ENCODE results near the gene FAM180A. TPM values are rescaled to one million over a fixed set of nuclear protein-coding genes. Genes with fewer than 3 reads are reported as not detected.

Gene FAM180A
- total RNA-seq, 2 experiments from 2014 or later, result not detected

DNA sequence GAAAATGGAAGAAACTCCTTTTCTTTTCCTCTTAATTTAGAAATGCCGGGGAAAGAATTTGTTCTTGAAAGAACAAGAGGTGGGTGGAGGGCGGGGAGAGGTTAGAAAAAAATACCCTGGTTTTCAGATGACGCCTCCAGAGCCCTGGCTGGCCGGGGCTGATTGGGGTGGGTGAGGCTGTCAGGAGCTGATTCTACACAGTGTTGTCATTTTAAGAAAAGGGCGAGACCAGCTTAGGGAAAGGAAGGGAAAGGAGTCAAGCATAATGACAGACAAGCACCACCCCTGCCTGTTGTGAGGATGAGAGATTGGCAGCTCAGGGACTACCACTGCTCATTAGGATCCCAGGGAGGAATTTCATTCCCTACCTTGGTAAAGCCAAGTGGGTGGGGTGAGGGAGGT is 9.9 kb upstream of the FAM180A start:
- no peak for TF ChIP-seq EZH2phosphoT487 (IDR thresholded peaks at IDR 0.05; ENCODE audit: borderline replicate concordance, low read depth, low read length)
- TF ChIP-seq, protein P1, sequence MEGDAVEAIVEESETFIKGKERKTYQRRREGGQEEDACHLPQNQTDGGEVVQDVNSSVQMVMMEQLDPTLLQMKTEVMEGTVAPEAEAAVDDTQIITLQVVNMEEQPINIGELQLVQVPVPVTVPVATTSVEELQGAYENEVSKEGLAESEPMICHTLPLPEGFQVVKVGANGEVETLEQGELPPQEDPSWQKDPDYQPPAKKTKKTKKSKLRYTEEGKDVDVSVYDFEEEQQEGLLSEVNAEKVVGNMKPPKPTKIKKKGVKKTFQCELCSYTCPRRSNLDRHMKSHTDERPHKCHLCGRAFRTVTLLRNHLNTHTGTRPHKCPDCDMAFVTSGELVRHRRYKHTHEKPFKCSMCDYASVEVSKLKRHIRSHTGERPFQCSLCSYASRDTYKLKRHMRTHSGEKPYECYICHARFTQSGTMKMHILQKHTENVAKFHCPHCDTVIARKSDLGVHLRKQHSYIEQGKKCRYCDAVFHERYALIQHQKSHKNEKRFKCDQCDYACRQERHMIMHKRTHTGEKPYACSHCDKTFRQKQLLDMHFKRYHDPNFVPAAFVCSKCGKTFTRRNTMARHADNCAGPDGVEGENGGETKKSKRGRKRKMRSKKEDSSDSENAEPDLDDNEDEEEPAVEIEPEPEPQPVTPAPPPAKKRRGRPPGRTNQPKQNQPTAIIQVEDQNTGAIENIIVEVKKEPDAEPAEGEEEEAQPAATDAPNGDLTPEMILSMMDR (conservative IDR thresholded peaks at IDR 0.05; ENCODE audit: low read length), result no peak
- Histone ChIP-seq H3K27ac (ENCODE audit: low read depth, low read length, poor library complexity, severe bottlenecking) (no peak overlapping the region), H3K4me2 (ENCODE audit: low read length) (no peak overlapping the region), H2AFZ (ENCODE audit: low read length) (no peak overlapping the region), H3K36me3 (ENCODE audit: insufficient read depth, low read length) (no peaks in the 10 kb centered on the region), H3K4me1 (ENCODE audit: insufficient read depth, low read length, poor library complexity, severe bottlenecking) (no peaks in the 10 kb centered on the region), H3K79me2 (ENCODE audit: insufficient read depth, low read depth, low read length) (no peaks in the 10 kb centered on the region), H3K4me3 (ENCODE audit: low read depth, low read length, poor library complexity, severe bottlenecking) (no peak overlapping the region), H3K9me2 (ENCODE audit: insufficient read depth, low read length) (no peaks in the 10 kb centered on the region), H4K20me1 (ENCODE audit: insufficient read depth, low read length) (no peaks in the 10 kb centered on the region), H3K9me3 (ENCODE audit: low read length) (no peaks in the 10 kb centered on the region)
- intact Hi-C loops (cut with micrococcal nuclease; ENCODE audit: unreplicated experiment), result no loop called here
- no peak for DNase-seq (ENCODE audit: low spot score)
- POLR2A ChIA-PET, result no interaction called here
- BruUV-seq (replicated peaks), result no TSS peak
- CTCF ChIA-PET (ENCODE audit: unreplicated experiment), result no interaction called here

DNA sequence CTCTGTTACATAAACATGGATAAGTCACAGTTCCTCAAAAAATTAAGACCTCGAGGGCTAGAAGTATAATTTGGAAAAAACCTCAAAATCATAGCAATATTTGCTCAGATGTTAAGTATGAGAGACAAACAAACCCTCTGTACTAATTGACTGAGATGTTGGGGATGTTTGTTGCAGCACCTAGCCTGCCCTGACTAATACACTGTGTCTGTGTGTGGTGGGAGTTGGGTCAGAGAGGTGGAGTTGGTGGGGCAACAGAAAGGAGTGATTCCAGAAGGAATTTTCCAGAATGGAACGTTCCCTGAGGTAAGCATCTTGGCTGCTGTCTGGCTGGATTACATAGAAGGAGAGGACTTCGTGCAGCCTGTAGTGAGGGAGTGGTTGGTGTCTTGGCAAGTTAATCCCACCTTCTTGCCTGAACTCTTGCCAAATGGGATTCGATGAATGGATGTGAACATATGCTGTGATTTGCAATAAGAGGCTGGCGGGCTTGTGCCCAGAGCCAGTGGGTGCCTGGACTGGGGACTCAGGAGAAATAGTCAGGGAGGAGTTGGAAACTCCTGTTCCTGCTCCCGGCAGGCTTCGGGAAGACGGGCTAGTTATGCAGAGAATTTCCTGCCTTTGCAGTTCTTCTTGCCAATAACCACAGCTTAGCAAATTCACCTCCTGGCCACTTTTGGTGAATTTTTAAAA is 9.3 kb upstream of the FAM180A start:
- intact Hi-C loops (cut with micrococcal nuclease; ENCODE audit: unreplicated experiment), result no loop called here
- Histone ChIP-seq H3K4me1 (ENCODE audit: insufficient read depth, low read length, poor library complexity, severe bottlenecking) (no peaks in the 10 kb centered on the region), H3K4me2 (ENCODE audit: low read length) (no peak overlapping the region), H3K9me2 (ENCODE audit: insufficient read depth, low read length) (no peaks in the 10 kb centered on the region), H3K27ac (ENCODE audit: low read depth, low read length, poor library complexity, severe bottlenecking) (no peak overlapping the region), H3K9me3 (ENCODE audit: low read length) (no peaks in the 10 kb centered on the region), H4K20me1 (ENCODE audit: insufficient read depth, low read length) (no peaks in the 10 kb centered on the region), H3K79me2 (ENCODE audit: insufficient read depth, low read depth, low read length) (no peaks in the 10 kb centered on the region), H3K36me3 (ENCODE audit: insufficient read depth, low read length) (no peaks in the 10 kb centered on the region), H2AFZ (ENCODE audit: low read length) (no peak overlapping the region), H3K4me3 (ENCODE audit: low read depth, low read length, poor library complexity, severe bottlenecking) (no peak overlapping the region)
- no peak for TF ChIP-seq EZH2phosphoT487 (IDR thresholded peaks at IDR 0.05; ENCODE audit: borderline replicate concordance, low read depth, low read length)
- TF ChIP-seq, protein P1 (conservative IDR thresholded peaks at IDR 0.05; ENCODE audit: low read length), result no peak
- no peak for DNase-seq (ENCODE audit: low spot score)
- no TSS peak for BruUV-seq (replicated peaks)
- CTCF ChIA-PET (ENCODE audit: unreplicated experiment), result no interaction called here
- POLR2A ChIA-PET, result no interaction called here

DNA sequence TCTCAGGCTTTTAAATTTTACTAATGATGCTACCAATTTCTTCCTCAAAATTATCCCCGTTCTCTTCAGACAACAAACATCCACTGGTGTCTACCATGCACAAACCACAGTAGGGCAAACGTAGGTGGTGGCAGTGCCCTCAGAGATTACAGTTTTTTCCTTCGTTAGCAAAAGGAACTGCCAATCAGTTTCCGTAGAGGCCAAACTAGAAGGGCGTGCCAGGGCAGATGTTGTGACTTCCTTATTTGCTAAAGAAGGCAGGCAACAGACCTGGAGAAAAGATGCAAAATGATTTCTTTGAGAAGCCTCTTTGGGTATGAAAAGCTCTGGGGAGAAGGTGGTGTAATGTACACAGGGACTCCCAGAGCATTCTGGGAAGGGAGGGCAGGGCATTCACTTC is 7.6 kb upstream of the FAM180A start:
- Histone ChIP-seq H4K20me1 (ENCODE audit: insufficient read depth, low read length) (no peaks in the 10 kb centered on the region), H3K9me2 (ENCODE audit: insufficient read depth, low read length) (no peaks in the 10 kb centered on the region), H3K27ac (ENCODE audit: low read depth, low read length, poor library complexity, severe bottlenecking) (no peak overlapping the region), H3K4me1 (ENCODE audit: insufficient read depth, low read length, poor library complexity, severe bottlenecking) (no peaks in the 10 kb centered on the region), H3K36me3 (ENCODE audit: insufficient read depth, low read length) (no peaks in the 10 kb centered on the region), H3K4me3 (ENCODE audit: low read depth, low read length, poor library complexity, severe bottlenecking) (no peak overlapping the region), H3K79me2 (ENCODE audit: insufficient read depth, low read depth, low read length) (no peaks in the 10 kb centered on the region), H2AFZ (ENCODE audit: low read length) (0 out of 2 replicates have a peak overlapping the region, but pooled peaks have one; percentile 53), H3K9me3 (ENCODE audit: low read length) (no peaks in the 10 kb centered on the region), H3K4me2 (ENCODE audit: low read length) (0 out of 2 replicates have a peak overlapping the region, but pooled peaks have one; percentile 20)
- no peak for TF ChIP-seq EZH2phosphoT487 (IDR thresholded peaks at IDR 0.05; ENCODE audit: borderline replicate concordance, low read depth, low read length)
- TF ChIP-seq, protein P1 (conservative IDR thresholded peaks at IDR 0.05; ENCODE audit: low read length), result no peak
- no peak for DNase-seq (ENCODE audit: low spot score)
- no TSS peak for BruUV-seq (replicated peaks)
- ChIA-PET POLR2A (no interaction called here), CTCF (ENCODE audit: unreplicated experiment) (no interaction called here)
- intact Hi-C loops (cut with micrococcal nuclease; ENCODE audit: unreplicated experiment), result no loop called here
